Suprapubic skin (tissue), 4 donors: Measurements from ENCODE around the gene LRP8. TPM values are rescaled to one million over a fixed set of nuclear protein-coding genes. Genes with fewer than 3 reads are reported as not detected.

ENCODE experiments used
- DNase-seq, 2 donors: peaks; one replicate each; pipeline ENCODE4 v3.0.0-alpha.2; 2019; ENCODE audit warnings: low spot score in 2 of 2
- H3K27ac ChIP-seq: fragments of 200-600 bp; sonication (generic); one replicate; pipeline ENCODE4 v1.5.1; 2019
- H3K27me3 ChIP-seq: fragments of 200-600 bp; sonication (generic); one replicate; pipeline ENCODE4 v1.5.1; 2019
- H3K36me3 ChIP-seq: fragments of 200-600 bp; sonication (generic); one replicate; pipeline ENCODE4 v1.5.1; 2019
- H3K4me1 ChIP-seq: fragments of 200-600 bp; sonication (generic); one replicate; pipeline ENCODE4 v1.5.1; 2019
- H3K4me3 ChIP-seq: fragments of 200-600 bp; sonication (generic); one replicate; pipeline ENCODE4 v1.5.1; 2019; ENCODE audit warnings: mild to moderate bottlenecking
- H3K9me3 ChIP-seq: fragments of 200-600 bp; sonication (generic); one replicate; pipeline ENCODE4 v1.5.1; 2019
- EP300 ChIP-seq: sonication (generic); formaldehyde crosslinking; IDR thresholded peaks from one replicate; pipeline ENCODE4 v1.6.1; 2017; ENCODE audit warnings: antibody characterized with exemption
- POLR2A ChIP-seq, 2 donors: fragments of 450-650 bp; IDR thresholded peaks; one replicate each; pipeline ENCODE4 v1.6.1; 2017; ENCODE audit warnings: antibody characterized with exemption in 2 of 2, mild to moderate bottlenecking in 2 of 2, moderate library complexity in 2 of 2
- POLR2AphosphoS5 ChIP-seq, 3 donors: sonication (generic); formaldehyde crosslinking; IDR thresholded peaks; one replicate each; pipeline ENCODE4 v1.6.1; 2017; ENCODE audit warnings: antibody characterized with exemption in 3 of 3
- WGBS: methylation state at CpG from one replicate; pipeline ENCODE4 v1.1.5; 2018; 5-methylcytosine and 5-hydroxymethylcytosine counted together
- total RNA-seq, 4 donors: library from RNA; depleted of rRNA; stranded (reverse); fragments of >200 nt; gene quantifications; one replicate each; pipeline ENCODE4 v1.1.0, GENCODE V29; 2016
- TF ChIP-seq, protein P1 (sequence below), 2 donors: fragments of 200-600 bp in 1 of 2; fragments of 450-650 bp in 1 of 2; sonication (generic) in 1 of 2; IDR thresholded peaks; one replicate each; pipeline ENCODE4 v1.5.1; 2016 to 2019; ENCODE audit warnings: antibody characterized with exemption in 2 of 2, mild to moderate bottlenecking in 1 of 2, moderate library complexity in 1 of 2

LRP8 gene
- total RNA-seq, 4 donors from 2014 or later = 2.8 to 11.8 (median 4.1) TPM

DNA sequence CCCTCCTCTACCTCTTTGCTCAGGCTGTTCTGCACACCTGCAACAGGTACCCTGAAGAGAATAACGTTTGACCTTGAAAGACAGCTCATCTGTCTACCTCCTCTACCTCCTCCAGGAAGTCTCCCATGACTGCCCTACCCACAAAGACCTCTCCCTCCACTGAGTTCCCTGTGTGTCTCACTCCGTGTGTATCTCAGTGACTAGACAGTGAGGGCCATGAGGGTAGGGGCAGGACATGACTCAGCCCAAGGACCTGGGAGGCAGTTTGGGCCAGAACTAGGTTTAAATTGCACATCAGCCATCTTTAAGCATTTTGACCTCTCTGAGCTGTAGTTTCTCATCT lies 32.0 kb upstream of the LRP8 start:
- no peaks in the 10 kb centered on the region for H3K4me1 ChIP-seq
- WGBS = 54% methylated on average over 2 of the region's 2 CpGs
- peaks cover 6% of the 10 kb centered on the region for H3K9me3 ChIP-seq
- TF ChIP-seq, protein P1, sequence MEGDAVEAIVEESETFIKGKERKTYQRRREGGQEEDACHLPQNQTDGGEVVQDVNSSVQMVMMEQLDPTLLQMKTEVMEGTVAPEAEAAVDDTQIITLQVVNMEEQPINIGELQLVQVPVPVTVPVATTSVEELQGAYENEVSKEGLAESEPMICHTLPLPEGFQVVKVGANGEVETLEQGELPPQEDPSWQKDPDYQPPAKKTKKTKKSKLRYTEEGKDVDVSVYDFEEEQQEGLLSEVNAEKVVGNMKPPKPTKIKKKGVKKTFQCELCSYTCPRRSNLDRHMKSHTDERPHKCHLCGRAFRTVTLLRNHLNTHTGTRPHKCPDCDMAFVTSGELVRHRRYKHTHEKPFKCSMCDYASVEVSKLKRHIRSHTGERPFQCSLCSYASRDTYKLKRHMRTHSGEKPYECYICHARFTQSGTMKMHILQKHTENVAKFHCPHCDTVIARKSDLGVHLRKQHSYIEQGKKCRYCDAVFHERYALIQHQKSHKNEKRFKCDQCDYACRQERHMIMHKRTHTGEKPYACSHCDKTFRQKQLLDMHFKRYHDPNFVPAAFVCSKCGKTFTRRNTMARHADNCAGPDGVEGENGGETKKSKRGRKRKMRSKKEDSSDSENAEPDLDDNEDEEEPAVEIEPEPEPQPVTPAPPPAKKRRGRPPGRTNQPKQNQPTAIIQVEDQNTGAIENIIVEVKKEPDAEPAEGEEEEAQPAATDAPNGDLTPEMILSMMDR (IDR thresholded peaks at IDR 0.05) = no peak
- TF ChIP-seq POLR2A (IDR thresholded peaks at IDR 0.05) (no peak), POLR2AphosphoS5 (IDR thresholded peaks at IDR 0.05) (no peak), EP300 (no peak)
- no peak overlapping the region for H3K4me3 ChIP-seq
- DNase-seq = no peak
- H3K27ac ChIP-seq = no peak overlapping the region
- H3K27me3 ChIP-seq = no peaks in the 10 kb centered on the region
- no peaks in the 10 kb centered on the region for H3K36me3 ChIP-seq

DNA sequence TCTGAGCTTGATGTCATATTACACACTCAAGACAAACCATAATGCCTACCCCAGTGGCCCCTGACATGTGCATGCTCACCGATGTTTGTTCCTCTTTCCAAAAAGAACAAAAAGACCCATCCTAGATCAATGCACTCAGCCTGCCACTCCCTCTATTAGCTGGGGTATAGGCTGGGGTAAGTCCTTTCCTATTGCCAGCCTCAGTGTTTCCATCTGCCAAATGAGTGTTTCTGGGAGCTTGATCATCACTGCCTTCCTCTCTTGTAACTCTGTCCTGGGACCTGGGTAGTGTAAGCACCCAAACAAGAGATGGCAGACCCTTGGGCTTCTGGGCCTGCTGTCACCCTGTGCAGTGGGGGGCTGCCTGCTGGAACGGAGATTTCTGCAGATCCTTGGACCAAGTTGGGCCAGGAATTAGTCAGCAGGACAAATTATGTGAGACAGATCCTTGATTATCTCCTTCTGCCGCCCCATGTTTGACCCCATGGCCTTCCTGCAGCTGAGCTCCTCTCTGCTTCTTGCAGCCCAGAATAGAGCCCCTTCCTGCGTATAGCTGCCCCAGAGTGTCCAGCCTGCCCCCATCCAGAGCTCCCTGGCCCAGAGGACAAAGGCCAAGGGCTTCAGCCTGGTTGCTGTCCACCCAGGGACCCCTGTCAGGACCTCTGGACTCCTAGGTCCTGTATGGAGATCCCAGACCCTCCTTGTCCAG lies 31.5 kb upstream of the LRP8 start:
- DNase-seq = peak; percentile 31 to 57
- 67% methylated on average over 4 of the region's 4 CpGs for WGBS
- Histone ChIP-seq H3K4me1 (no peaks in the 10 kb centered on the region), H3K27me3 (no peaks in the 10 kb centered on the region), H3K9me3 (peaks cover 6% of the 10 kb centered on the region), H3K36me3 (no peaks in the 10 kb centered on the region), H3K27ac (no peak overlapping the region), H3K4me3 (no peak overlapping the region)
- no peak for TF ChIP-seq EP300
- TF ChIP-seq, protein P1 (IDR thresholded peaks at IDR 0.05) = no peak
- no peak for TF ChIP-seq POLR2AphosphoS5 (IDR thresholded peaks at IDR 0.05)
- TF ChIP-seq POLR2A (IDR thresholded peaks at IDR 0.05) = no peak

DNA sequence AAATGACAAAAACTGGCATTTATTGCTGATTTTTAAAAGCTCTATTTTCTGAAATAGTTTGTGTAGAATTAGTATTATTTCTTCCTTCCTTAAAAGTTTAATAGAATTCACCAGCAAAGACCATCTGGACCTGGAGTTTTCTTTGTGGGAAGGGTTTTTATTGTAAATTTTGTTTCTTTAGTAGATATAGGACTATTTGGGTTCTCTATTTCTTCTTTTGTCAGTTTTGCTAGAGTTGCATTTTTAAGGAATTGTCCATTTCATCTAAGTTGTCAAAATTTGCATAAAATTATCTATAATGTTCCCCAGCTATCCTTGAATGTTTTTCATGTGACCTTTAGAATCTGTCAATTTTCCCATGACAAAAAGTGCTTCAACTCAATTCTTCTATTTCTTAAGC lies 28.8 kb upstream of the LRP8 start:
- no peak for TF ChIP-seq POLR2A (IDR thresholded peaks at IDR 0.05)
- TF ChIP-seq POLR2AphosphoS5 (IDR thresholded peaks at IDR 0.05) = no peak
- TF ChIP-seq, protein P1 (IDR thresholded peaks at IDR 0.05) = no peak
- TF ChIP-seq EP300 = no peak
- H3K4me1 ChIP-seq = no peaks in the 10 kb centered on the region
- H3K4me3 ChIP-seq = no peak overlapping the region
- no peak for DNase-seq
- H3K9me3 ChIP-seq = peaks cover 6% of the 10 kb centered on the region
- no peaks in the 10 kb centered on the region for H3K27me3 ChIP-seq
- no peak overlapping the region for H3K27ac ChIP-seq
- H3K36me3 ChIP-seq = no peaks in the 10 kb centered on the region

DNA sequence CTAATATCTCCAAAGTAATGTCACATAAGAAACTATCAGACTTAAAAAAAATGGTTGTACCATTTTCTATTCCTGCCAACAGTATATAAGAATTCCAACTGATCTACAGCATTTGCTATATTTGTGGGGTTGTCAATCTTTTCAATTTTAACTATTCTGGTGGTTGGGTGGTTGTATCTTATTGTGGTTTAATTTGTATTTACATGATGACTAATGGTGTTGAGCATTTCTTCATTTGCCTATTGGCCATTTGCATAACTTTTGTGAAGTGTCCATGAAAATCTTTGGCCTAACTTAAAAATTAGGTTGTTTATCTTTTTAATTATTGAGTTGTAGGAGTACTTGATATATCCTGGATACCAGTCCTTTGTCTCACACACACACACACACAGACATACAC lies 26.2 kb upstream of the LRP8 start:
- H3K4me1 ChIP-seq = no peaks in the 10 kb centered on the region
- DNase-seq = no peak
- H3K27ac ChIP-seq = no peak overlapping the region
- no peak overlapping the region for H3K4me3 ChIP-seq
- no peaks in the 10 kb centered on the region for H3K36me3 ChIP-seq
- no peaks in the 10 kb centered on the region for H3K27me3 ChIP-seq
- H3K9me3 ChIP-seq = peaks cover 6% of the 10 kb centered on the region
- TF ChIP-seq, protein P1 (IDR thresholded peaks at IDR 0.05) = no peak
- no peak for TF ChIP-seq POLR2AphosphoS5 (IDR thresholded peaks at IDR 0.05)
- no peak for TF ChIP-seq POLR2A (IDR thresholded peaks at IDR 0.05)
- no peak for TF ChIP-seq EP300

GRCh38 chr1:53352561-53352960 lies 24.7 kb upstream of the LRP8 start:
- no peak for DNase-seq
- TF ChIP-seq POLR2AphosphoS5 (IDR thresholded peaks at IDR 0.05) (no peak), POLR2A (IDR thresholded peaks at IDR 0.05) (no peak), EP300 (no peak)
- TF ChIP-seq, protein P1 (IDR thresholded peaks at IDR 0.05) = no peak
- no peaks in the 10 kb centered on the region for H3K36me3 ChIP-seq
- no peak overlapping the region for H3K27ac ChIP-seq
- 92% methylated on average over 1 of the region's 1 CpG for WGBS
- no peaks in the 10 kb centered on the region for H3K27me3 ChIP-seq
- H3K9me3 ChIP-seq = no peaks in the 10 kb centered on the region
- no peaks in the 10 kb centered on the region for H3K4me1 ChIP-seq
- no peak overlapping the region for H3K4me3 ChIP-seq
